SHP77 (cell line): ENCODE measurements around the gene NDUFV3.
"Not testable (repeated sequence)": the region's sequence is repeated elsewhere in the genome, so short reads cannot be mapped to it uniquely, and the experiment has no call there.

Experiments used
- DNase-seq, 2 experiments: peaks; one replicate each; lab custom pipeline; 2025; lab: John Stamatoyannopoulos, UW

Gene NDUFV3

GRCh38 chr21:42936360-42936759 lies 43.3 kb downstream of the NDUFV3 start:
- DNase-seq: not testable (repeated sequence)

DNA sequence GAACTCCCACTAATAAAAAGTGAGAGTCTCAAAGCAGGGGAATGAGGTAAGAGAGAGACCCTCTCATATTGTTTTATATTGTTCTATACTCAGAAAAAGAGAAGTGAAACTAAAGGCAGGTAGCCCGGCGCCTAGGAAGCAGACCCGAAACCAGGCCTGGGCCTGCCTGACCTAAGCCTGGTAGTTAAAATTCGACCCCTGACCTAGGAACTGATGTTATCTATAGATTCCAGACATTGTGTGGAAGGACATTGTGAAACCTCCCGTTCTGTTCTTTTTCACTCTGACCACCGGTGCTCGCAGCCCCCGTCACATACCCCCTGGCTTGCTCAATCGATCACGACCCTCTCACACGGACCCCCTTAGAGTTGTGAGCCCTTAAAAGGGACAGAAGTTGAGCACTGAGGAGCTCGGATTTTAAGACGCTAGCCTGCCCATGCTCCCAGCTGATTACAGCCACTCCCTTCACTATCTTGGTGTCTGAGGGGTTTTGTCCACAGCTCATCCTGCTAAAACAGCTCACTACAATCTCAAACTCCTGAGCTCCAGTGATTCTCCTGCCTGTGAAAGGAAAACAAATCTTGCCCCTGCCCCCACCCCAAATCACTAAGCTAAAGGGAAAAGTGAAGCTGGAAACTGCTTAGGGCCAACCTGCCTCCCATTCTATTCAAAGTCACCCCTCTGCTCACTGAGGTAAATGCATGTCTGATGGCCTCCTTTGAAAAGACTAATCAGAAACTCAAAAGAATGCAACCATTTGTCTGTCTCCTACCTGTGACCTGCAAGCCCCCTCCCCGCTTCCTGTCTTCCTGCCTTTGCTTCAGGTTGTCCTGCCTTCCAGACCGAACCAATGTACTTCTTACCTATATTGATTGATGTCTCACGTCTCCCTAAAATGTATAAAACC lies 44.2 kb downstream of the NDUFV3 start:
- DNase-seq: not testable (repeated sequence)

DNA sequence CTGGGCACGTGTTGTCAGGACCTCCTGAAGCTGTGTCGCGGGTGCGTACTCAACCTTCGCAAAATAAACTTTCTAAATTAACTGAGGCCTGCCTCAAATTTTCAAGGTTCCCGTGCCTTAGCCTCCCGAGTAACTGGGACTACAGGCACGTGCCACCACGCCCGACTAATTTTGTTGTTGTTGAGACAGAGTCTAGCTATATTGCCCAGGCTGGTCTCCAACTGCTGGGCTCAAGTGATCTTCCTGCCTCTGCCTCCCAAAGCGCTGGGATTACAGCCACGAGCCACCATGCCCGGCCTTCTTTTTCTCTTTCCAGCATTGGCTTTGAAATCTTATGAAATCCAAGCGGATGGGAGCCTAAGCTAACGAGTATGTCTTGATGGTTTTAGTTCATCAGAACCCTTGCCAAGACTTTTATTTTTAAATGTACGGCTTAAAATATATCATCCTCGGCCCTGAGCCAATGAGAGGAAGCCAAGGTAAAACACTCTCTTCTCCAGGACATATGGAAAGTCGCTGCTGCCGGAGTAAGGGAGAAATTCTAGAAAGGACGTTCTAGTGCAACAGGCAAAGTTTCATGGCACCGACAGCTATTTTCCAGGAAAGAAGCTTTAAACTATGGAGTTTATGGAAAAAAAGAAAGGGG lies 45.0 kb downstream of the NDUFV3 start:
- DNase-seq: no peak

GRCh38 chr21:42938606-42938995 lies 45.5 kb downstream of the NDUFV3 start:
- not testable (repeated sequence) for DNase-seq

GRCh38 chr21:42939582-42940413 lies 46.7 kb downstream of the NDUFV3 start:
- DNase-seq: no peak

DNA sequence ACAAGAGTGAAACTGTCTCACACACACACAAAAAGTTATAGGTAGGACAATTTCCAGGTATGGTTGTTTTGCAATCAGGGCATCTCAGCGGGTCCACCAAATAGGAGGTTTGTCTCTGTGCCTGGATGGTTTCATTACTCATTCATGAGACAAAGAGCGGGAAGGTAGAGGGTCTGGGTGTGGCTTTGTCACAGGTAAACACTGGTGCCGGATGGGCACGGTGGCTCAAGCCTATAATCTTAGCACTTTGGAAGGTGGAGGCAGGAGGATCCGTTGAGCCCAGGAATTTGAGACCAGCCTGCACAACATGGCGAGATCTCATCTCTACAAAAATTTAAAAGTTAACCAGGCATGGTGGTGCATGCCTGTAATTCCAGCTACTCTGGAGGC lies 48.6 kb downstream of the NDUFV3 start:
- no peak for DNase-seq

DNA sequence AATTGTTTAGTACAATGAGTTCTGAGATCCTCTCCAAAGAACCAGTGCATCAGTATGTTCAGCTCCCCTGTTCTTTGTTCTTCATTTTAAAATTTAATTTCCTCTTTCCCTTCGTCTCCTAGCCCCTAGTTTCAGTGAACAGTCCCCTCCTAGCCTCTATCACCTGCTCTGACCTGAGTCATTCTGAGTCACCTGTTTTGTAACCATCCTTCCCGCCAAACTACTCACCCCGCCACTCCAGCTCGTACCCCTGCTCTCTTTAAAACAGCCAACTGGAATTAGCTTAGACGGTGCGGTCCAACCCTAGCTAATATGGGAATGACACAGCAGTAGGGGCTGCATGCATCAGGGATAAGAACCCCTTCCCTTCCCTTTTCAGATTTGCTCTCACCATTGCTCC lies 49.1 kb downstream of the NDUFV3 start:
- no peak for DNase-seq

GRCh38 chr21:42949094-42949755 lies 56.1 kb downstream of the NDUFV3 start:
- not testable (repeated sequence) for DNase-seq

DNA sequence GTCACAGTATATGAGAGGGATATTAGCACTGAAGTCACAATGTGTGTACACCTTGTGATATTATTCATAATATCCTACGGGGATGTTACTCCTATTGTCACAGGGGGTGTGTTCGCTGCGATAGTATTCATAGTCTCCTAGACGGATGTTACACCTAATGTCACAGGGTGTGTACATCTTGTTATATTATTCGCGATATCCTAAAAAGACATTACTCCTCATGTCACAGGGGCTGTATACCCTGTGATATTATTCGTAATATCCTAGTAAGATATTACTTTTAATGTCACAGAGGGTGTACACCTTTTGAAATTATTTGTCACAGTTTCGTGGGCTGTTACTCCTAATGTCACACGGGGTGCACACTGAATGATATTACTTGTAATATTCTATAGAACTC lies 58.1 kb downstream of the NDUFV3 start:
- DNase-seq: not testable (repeated sequence)

DNA sequence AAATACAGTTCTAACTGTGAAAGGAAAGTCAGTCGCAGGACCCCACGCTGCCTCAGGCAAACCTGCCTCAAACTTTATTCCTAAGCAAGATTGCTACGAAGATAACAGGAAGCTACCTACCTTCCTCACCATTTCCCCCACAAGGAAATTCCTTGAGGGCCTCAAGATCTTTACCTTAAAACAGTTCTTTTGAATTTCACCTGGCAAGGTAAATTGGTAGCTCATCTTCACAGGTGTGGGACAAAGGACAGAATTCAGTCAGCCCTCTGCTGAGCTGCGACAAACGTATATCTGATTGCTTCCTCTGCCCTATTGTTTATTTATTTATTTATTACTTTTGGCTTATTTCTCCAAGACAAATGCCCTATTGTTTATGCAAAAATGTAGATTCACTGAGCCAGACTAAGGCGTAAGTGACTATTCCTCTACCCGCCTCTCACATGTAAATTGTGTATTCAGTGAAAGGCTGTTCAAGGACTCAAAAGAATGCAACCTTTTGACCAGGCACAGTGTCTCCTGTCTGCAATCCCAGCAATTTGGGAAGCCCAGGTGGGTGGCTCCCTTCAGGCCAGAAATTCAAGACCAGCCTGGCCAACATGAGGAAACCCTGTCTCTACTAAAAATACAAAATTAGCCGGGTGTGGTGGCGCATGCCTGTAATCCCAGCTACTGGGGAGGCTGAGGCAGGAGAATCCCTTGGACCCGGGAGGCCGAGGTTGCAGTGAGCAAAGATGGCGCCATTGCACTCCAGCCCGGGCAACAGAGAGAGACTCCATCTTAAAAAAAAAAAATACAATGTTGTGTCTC lies 63.9 kb downstream of the NDUFV3 start:
- no peak for DNase-seq

GRCh38 chr21:42958122-42958521 lies 65.0 kb downstream of the NDUFV3 start:
- not testable (repeated sequence) for DNase-seq

- no peak for DNase-seq
Observed at GRCh38 chr21:42959728-42960127, 66.6 kb downstream of the NDUFV3 start.

DNA sequence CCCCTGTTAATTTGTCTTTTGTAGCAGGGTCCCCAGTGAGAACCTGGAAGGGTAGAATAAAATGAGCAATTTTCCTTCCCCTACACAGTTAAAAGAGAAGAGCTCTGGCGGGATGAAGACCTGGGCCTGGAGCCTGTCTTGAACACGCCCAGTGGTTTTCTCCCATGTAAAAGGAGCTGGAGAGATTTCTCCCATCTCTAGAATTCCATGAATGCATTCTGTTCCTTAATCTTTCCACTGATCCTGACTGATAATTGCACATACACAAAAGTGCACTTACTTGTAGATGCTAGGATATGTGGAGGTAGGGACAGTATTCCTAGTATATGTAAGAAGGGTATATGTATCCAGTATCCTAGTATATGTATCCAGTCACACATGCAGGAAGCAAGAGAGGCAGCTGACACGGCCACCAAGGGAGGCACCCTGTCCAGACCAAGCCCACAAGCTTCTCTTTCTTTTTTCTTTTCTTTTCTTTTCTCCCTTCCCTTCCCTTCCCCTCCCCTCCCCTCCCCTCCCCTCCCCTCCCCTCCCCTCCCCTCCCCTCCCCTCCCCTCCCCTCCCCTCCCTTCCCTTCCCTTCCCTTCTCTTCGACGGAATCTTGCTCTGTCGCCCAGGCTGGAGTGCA lies 69.4 kb downstream of the NDUFV3 start:
- no peak for DNase-seq
